K562 (cell line): ENCODE results near the gene AGTR1. TPM values are rescaled to one million over a fixed set of nuclear protein-coding genes. Genes with fewer than 3 reads are reported as not detected.
"Not testable (repeated sequence)": the region's sequence is repeated elsewhere in the genome, so short reads cannot be mapped to it uniquely, and the experiment has no call there.

Source experiments
- ATAC-seq: fragments of 200-7000 bp; cut with Tn5 transposase; 3 replicates; pipeline ENCODE4 v1.9.1; 2020; ENCODE audit warnings: moderate library complexity
- BruUV-seq: library from RNA; stranded (reverse); fragments of 400-500 nt; replicated peaks from 2 replicates; lab custom pipeline; 2021; lab: Mats Ljungman, UMichigan
- CTCF ChIA-PET: fragments of 300-600 bp; formaldehyde crosslinking; extraction: SDS; loops from one replicate; lab custom pipeline; 2021; ENCODE audit warnings: low intra/inter-chr PET ratio; lab: Yijun Ruan, JAX
- POLR2A ChIA-PET: fragments of 300-600, 350-650 bp; sonication (Branson Sonifier 250); formaldehyde crosslinking; extraction: SDS; loops from one replicate; lab custom pipeline; 2021; ENCODE audit warnings: antibody characterized with exemption, inconsistent platforms; lab: Yijun Ruan, JAX
- DNase-seq, 4 experiments: peaks; one replicate each; pipeline versions ENCODE4 v3.0.0 to v3.0.0-alpha.2; 2011 to 2018; ENCODE audit warnings: low spot score in 3 of 4, mixed read lengths in 3 of 4; ENCODE audit errors: extremely low read depth in 1 of 4
- FAIRE-seq: peaks from 2 replicates; lab custom pipeline; 2011; peaks lifted over from hg19 to GRCh38; lab: Jason Lieb, UNC
- H2AFZ ChIP-seq: 2 replicates; pipeline ENCODE4 v1.6.0; 2011; ENCODE audit warnings: low read depth, low read length, control low read depth, inconsistent platforms
- H3K27ac ChIP-seq: fragments of 200-600 bp; 3 replicates; pipeline ENCODE4 v1.8.0; 2011; ENCODE audit warnings: low read depth, mild to moderate bottlenecking, control low read depth, inconsistent platforms, low read length, moderate library complexity, mixed read lengths; ENCODE audit errors: extremely low read depth
- H3K27me3 ChIP-seq, 2 experiments: fragments of 300-600 bp in 1 of 2; 2 replicates in 1 of 2; 3 replicates in 1 of 2; pipeline versions ENCODE4 v1.6.0 to v1.8.0; 2011; ENCODE audit warnings: inconsistent platforms in 2 of 2, low read length in 2 of 2, mild to moderate bottlenecking in 1 of 2, mixed read lengths in 1 of 2, moderate library complexity in 1 of 2; ENCODE audit not compliant: control insufficient read depth in 2 of 2, insufficient read depth in 2 of 2
- H3K36me3 ChIP-seq: fragments of 300-600 bp; 3 replicates; pipeline ENCODE4 v1.8.0; 2011; ENCODE audit warnings: mild to moderate bottlenecking, low read length, inconsistent platforms; ENCODE audit not compliant: control insufficient read depth, insufficient read depth
- H3K4me1 ChIP-seq, 2 experiments: fragments of 200-600 bp in 1 of 2; replicated peaks in 1 of 2; 2 replicates in 1 of 2; 3 replicates in 1 of 2; pipeline versions ENCODE4 v1.5.1 to v1.8.0; 2011; ENCODE audit warnings: inconsistent platforms in 2 of 2, low read length in 2 of 2, mild to moderate bottlenecking in 1 of 2, mixed read lengths in 1 of 2, moderate library complexity in 1 of 2; ENCODE audit not compliant: control insufficient read depth in 2 of 2, insufficient read depth in 2 of 2
- H3K4me2 ChIP-seq: 2 replicates; pipeline ENCODE4 v1.6.1; 2011; ENCODE audit warnings: low read length, control low read depth, inconsistent platforms, mixed read lengths; ENCODE audit not compliant: insufficient read depth
- H3K4me3 ChIP-seq: fragments of 200-600 bp; sonication (generic), shearing (Covaris generic); 2 replicates; pipeline ENCODE4 v1.5.1; 2016; ENCODE audit warnings: control low read depth, inconsistent platforms
- H3K79me2 ChIP-seq: fragments of 200-600 bp; 3 replicates; pipeline ENCODE4 v1.8.0; 2011; ENCODE audit warnings: low read length, inconsistent platforms; ENCODE audit not compliant: control insufficient read depth, insufficient read depth
- H3K9ac ChIP-seq, 2 experiments: 2 replicates each; pipeline versions ENCODE4 v1.6.0 to v1.6.1; 2011; ENCODE audit warnings: low read depth in 2 of 2, low read length in 2 of 2, control low read depth in 1 of 2, inconsistent platforms in 1 of 2, mild to moderate bottlenecking in 1 of 2, mixed read lengths in 1 of 2; ENCODE audit not compliant: insufficient read depth in 1 of 2
- H3K9me1 ChIP-seq: one replicate; pipeline ENCODE4 v1.6.0; 2011; ENCODE audit warnings: inconsistent platforms, mild to moderate bottlenecking, low read length, moderate library complexity; ENCODE audit not compliant: control insufficient read depth, insufficient read depth
- H3K9me3 ChIP-seq: replicated peaks from 2 replicates; pipeline ENCODE4 v1.5.1; 2011; ENCODE audit warnings: low read depth, low read length, inconsistent platforms; ENCODE audit not compliant: control insufficient read depth, insufficient read depth
- H4K20me1 ChIP-seq: replicated peaks from 2 replicates; pipeline ENCODE4 v1.6.1; 2011; ENCODE audit warnings: low read length, inconsistent platforms, mixed read lengths; ENCODE audit not compliant: control insufficient read depth, insufficient read depth
- WGBS: fragments of 100-300 bp; shearing (Covaris generic); methylation state at CpG from one replicate; pipeline ENCODE4 v1.1.6; 2016; ENCODE audit warnings: low coverage, mixed read lengths; ENCODE audit not compliant: insufficient coverage; ENCODE audit errors: missing lambda C conversion rate; 5-methylcytosine and 5-hydroxymethylcytosine counted together
- in situ Hi-C: fragments of 300-500 bp; cut with MboI; formaldehyde crosslinking; loops from 4 replicates; pipeline ENCODE4 v1.15.0; 2018; ENCODE audit warnings: inconsistent platforms, mixed read lengths
- intact Hi-C: fragments of 100-400 bp; cut with micrococcal nuclease; formaldehyde crosslinking; loops from 2 replicates; pipeline ENCODE4 v1.14.2; 2022
- polyA plus RNA-seq, 8 experiments: library from polyadenylated mRNA; depleted of rRNA in 4 of 8; stranded (reverse) in 5 of 8; unstranded in 3 of 8; fragments of >200 nt; fragmentation: Nextera tagmentation in 2 of 8; fragmentation: Illumina TruSeq in 1 of 8; extraction: Ambion mirVana in 2 of 8; extraction: Trizol in 1 of 8; gene quantifications; 2 replicates each; pipeline versions ENCODE4 v1.2.1 to v1.2.3, GENCODE V29; 2011 to 2014; ENCODE audit warnings: inconsistent platforms in 1 of 8, missing spikeins in 1 of 8
- total RNA-seq, 7 experiments: library from RNA; depleted of rRNA in 6 of 7; stranded (reverse); fragments of >200 nt in 6 of 7; fragmentation: Illumina TruSeq in 2 of 7; extraction: Trizol in 2 of 7; gene quantifications; 2 replicates each; pipeline versions ENCODE4 v1.2.1 to v1.2.3, GENCODE V29; 2011 to 2021; ENCODE audit warnings: low replicate concordance in 1 of 7

AGTR1 gene
- total and polyA plus RNA-seq, 9 of the 15 experiments (the other 6 are each of a cell fraction or from before 2014, with no cell fraction given): not detected

- H3K27ac ChIP-seq, DNase-seq, CTCF ChIA-PET, H3K36me3 ChIP-seq, H3K27me3 ChIP-seq, H2AFZ ChIP-seq, H3K9me3 ChIP-seq, H3K4me1 ChIP-seq, H3K9ac ChIP-seq, H4K20me1 ChIP-seq, in situ Hi-C loops, POLR2A ChIA-PET, H3K4me2 ChIP-seq, H3K4me3 ChIP-seq, FAIRE-seq, intact Hi-C loops, H3K9me1 ChIP-seq, ATAC-seq, BruUV-seq, H3K79me2 ChIP-seq: not testable (repeated sequence)
- 2% methylated on average over 6 of the region's 6 CpGs for WGBS
These were observed 87.3 kb downstream of the AGTR1 start for GRCh38 chr3:148785026-148785425.

GRCh38 chr3:148786159-148786558 is 88.5 kb downstream of the AGTR1 start:
- H3K9me1 ChIP-seq, H4K20me1 ChIP-seq, H3K4me3 ChIP-seq, in situ Hi-C loops, H3K4me2 ChIP-seq, POLR2A ChIA-PET, H3K9ac ChIP-seq, H3K27me3 ChIP-seq, H3K27ac ChIP-seq, H3K4me1 ChIP-seq, CTCF ChIA-PET, BruUV-seq, intact Hi-C loops, H3K36me3 ChIP-seq, H3K79me2 ChIP-seq, ATAC-seq, H3K9me3 ChIP-seq, DNase-seq, H2AFZ ChIP-seq, FAIRE-seq: not testable (repeated sequence)
- WGBS: 0% methylated on average over 9 of the region's 9 CpGs
